Cerebellar cortex (tissue), 1 donor: ENCODE data around the gene LPO.

ENCODE experiments used
- DNase-seq: peaks from one replicate; pipeline ENCODE4 v3.0.0-alpha.2; 2015; ENCODE audit warnings: low spot score

Gene LPO

GRCh38 chr17:58262149-58262548 lies 23.8 kb downstream of the LPO start:
- DNase-seq: no peak

- DNase-seq: no peak
Observed at GRCh38 chr17:58263773-58264172, 25.4 kb downstream of the LPO start.

GRCh38 chr17:58264407-58265103 lies 26.2 kb downstream of the LPO start:
- no peak for DNase-seq

GRCh38 chr17:58265271-58265670 lies 26.9 kb downstream of the LPO start:
- no peak for DNase-seq

GRCh38 chr17:58265902-58266875 lies 27.8 kb downstream of the LPO start:
- DNase-seq: no peak

- DNase-seq: no peak
Observed at GRCh38 chr17:58267347-58268324, 29.3 kb downstream of the LPO start.

- no peak for DNase-seq
Observed at GRCh38 chr17:58268326-58268725, 29.9 kb downstream of the LPO start.

GRCh38 chr17:58268774-58269556 lies 30.6 kb downstream of the LPO start:
- no peak for DNase-seq

GRCh38 chr17:58269557-58270291 lies 31.3 kb downstream of the LPO start:
- DNase-seq: no peak

GRCh38 chr17:58270476-58271215 lies 32.3 kb downstream of the LPO start:
- no peak for DNase-seq

- no peak for DNase-seq
Observed at GRCh38 chr17:58271216-58271931, 33.0 kb downstream of the LPO start.

- DNase-seq: no peak
Observed at GRCh38 chr17:58272367-58273280, 34.2 kb downstream of the LPO start.

- DNase-seq: no peak
Observed at GRCh38 chr17:58273453-58274104, 35.2 kb downstream of the LPO start.

- DNase-seq: no peak
Observed at GRCh38 chr17:58275417-58275816, 37.0 kb downstream of the LPO start.

- no peak for DNase-seq
Observed at GRCh38 chr17:58276423-58276822, 38.0 kb downstream of the LPO start.

- peak; percentile 8 for DNase-seq
Observed at GRCh38 chr17:58277107-58277801, 38.9 kb downstream of the LPO start.
